ENCODE data around the gene LRRC55.
"Not testable (repeated sequence)": the region's sequence is repeated elsewhere in the genome, so short reads cannot be mapped to it uniquely, and the experiment has no call there.

Gene LRRC55

GRCh38 chr11:57162179-57162898 is 19.4 kb upstream of the LRRC55 start:
- DNase-seq, result no peak

GRCh38 chr11:57163160-57163868 is 18.4 kb upstream of the LRRC55 start:
- DNase-seq, result no peak

- no peak for DNase-seq
These were observed 17.4 kb upstream of the LRRC55 start for GRCh38 chr11:57164317-57164716.

GRCh38 chr11:57167125-57167846 is 14.5 kb upstream of the LRRC55 start:
- no peak for DNase-seq

- not testable (repeated sequence) for DNase-seq
These were observed 11.9 kb upstream of the LRRC55 start for GRCh38 chr11:57169732-57170313.

- DNase-seq, result no peak
These were observed 9.7 kb upstream of the LRRC55 start for GRCh38 chr11:57172031-57172430.

- no peak for DNase-seq
These were observed 7.1 kb upstream of the LRRC55 start for GRCh38 chr11:57174656-57175055.

GRCh38 chr11:57175478-57175877 is 6.3 kb upstream of the LRRC55 start:
- DNase-seq, result no peak

GRCh38 chr11:57178334-57178733 is 3.4 kb upstream of the LRRC55 start:
- DNase-seq, result no peak

- no peak for DNase-seq
These were observed 2.1 kb upstream of the LRRC55 start for GRCh38 chr11:57179681-57180080.

GRCh38 chr11:57180081-57180561 is 1.6 kb upstream of the LRRC55 start:
- no peak for DNase-seq

GRCh38 chr11:57180964-57181363 is 789 bp upstream of the LRRC55 start:
- no peak for DNase-seq

- no peak for DNase-seq
These were observed 1.1 kb downstream of the LRRC55 start for GRCh38 chr11:57182896-57183295.

GRCh38 chr11:57190548-57190947 is 8.8 kb downstream of the LRRC55 start:
- no peak for DNase-seq

GRCh38 chr11:57191311-57192219 is 9.8 kb downstream of the LRRC55 start:
- no peak for DNase-seq

GRCh38 chr11:57192316-57192715 is 10.6 kb downstream of the LRRC55 start:
- no peak for DNase-seq

GRCh38 chr11:57196596-57196995 is 14.8 kb downstream of the LRRC55 start:
- no peak for DNase-seq

- DNase-seq, result no peak
These were observed 16.0 kb downstream of the LRRC55 start for GRCh38 chr11:57197762-57198161.

- no peak for DNase-seq
These were observed 17.6 kb downstream of the LRRC55 start for GRCh38 chr11:57199330-57199729.

GRCh38 chr11:57200917-57201316 is 19.2 kb downstream of the LRRC55 start:
- no peak for DNase-seq

GRCh38 chr11:57202281-57202680 is 20.5 kb downstream of the LRRC55 start:
- DNase-seq, result no peak

GRCh38 chr11:57203359-57203758 is 21.6 kb downstream of the LRRC55 start:
- DNase-seq, result no peak
